Measurements from ENCODE around the gene NBAS. TPM values are rescaled to one million over a fixed set of nuclear protein-coding genes. Genes with fewer than 3 reads are reported as not detected.

NBAS gene
- total RNA-seq, 2 experiments from 2014 or later = 24.4 to 28.8 TPM

- ChIA-PET CTCF (ENCODE audit: unreplicated experiment) (no interaction called here), POLR2A (no interaction called here)
- peaks cover 7% of the 10 kb centered on the region for H3K4me1 ChIP-seq (ENCODE audit: insufficient read depth, low read length, poor library complexity, severe bottlenecking)
- H3K36me3 ChIP-seq (ENCODE audit: insufficient read depth, low read length) = no peaks in the 10 kb centered on the region
- BruUV-seq (replicated peaks) = no TSS peak
- no peaks in the 10 kb centered on the region for H4K20me1 ChIP-seq (ENCODE audit: insufficient read depth, low read length)
- no peak overlapping the region for H3K4me2 ChIP-seq (ENCODE audit: low read length)
- TF ChIP-seq EZH2phosphoT487 (IDR thresholded peaks at IDR 0.05; ENCODE audit: borderline replicate concordance, low read depth, low read length) (no peak), CTCF (conservative IDR thresholded peaks at IDR 0.05; ENCODE audit: low read length) (no peak)
- no peaks in the 10 kb centered on the region for H3K79me2 ChIP-seq (ENCODE audit: insufficient read depth, low read depth, low read length)
- H3K9me2 ChIP-seq (ENCODE audit: insufficient read depth, low read length) = no peaks in the 10 kb centered on the region
- H3K9me3 ChIP-seq (ENCODE audit: low read length) = no peaks in the 10 kb centered on the region
- no peak for DNase-seq (ENCODE audit: low spot score)
- no peak overlapping the region for H2AFZ ChIP-seq (ENCODE audit: low read length)
- H3K27ac ChIP-seq (ENCODE audit: low read depth, low read length, poor library complexity, severe bottlenecking) = no peak overlapping the region
- no peak overlapping the region for H3K4me3 ChIP-seq (ENCODE audit: low read depth, low read length, poor library complexity, severe bottlenecking)
- intact Hi-C loops (cut with micrococcal nuclease; ENCODE audit: unreplicated experiment) = no loop called here
Observed at GRCh38 chr2:15425712-15426111, 135.4 kb downstream of the NBAS start.

- Histone ChIP-seq H3K4me1 (ENCODE audit: insufficient read depth, low read length, poor library complexity, severe bottlenecking) (no peaks in the 10 kb centered on the region), H3K9me2 (ENCODE audit: insufficient read depth, low read length) (no peaks in the 10 kb centered on the region), H3K27ac (ENCODE audit: low read depth, low read length, poor library complexity, severe bottlenecking) (no peak overlapping the region), H2AFZ (ENCODE audit: low read length) (no peak overlapping the region), H3K4me2 (ENCODE audit: low read length) (no peak overlapping the region), H3K9me3 (ENCODE audit: low read length) (no peaks in the 10 kb centered on the region), H3K79me2 (ENCODE audit: insufficient read depth, low read depth, low read length) (no peaks in the 10 kb centered on the region), H4K20me1 (ENCODE audit: insufficient read depth, low read length) (no peaks in the 10 kb centered on the region), H3K36me3 (ENCODE audit: insufficient read depth, low read length) (no peaks in the 10 kb centered on the region), H3K4me3 (ENCODE audit: low read depth, low read length, poor library complexity, severe bottlenecking) (no peak overlapping the region)
- intact Hi-C loops (cut with micrococcal nuclease; ENCODE audit: unreplicated experiment) = no loop called here
- TF ChIP-seq EZH2phosphoT487 (IDR thresholded peaks at IDR 0.05; ENCODE audit: borderline replicate concordance, low read depth, low read length) (no peak), CTCF (conservative IDR thresholded peaks at IDR 0.05; ENCODE audit: low read length) (no peak)
- ChIA-PET CTCF (ENCODE audit: unreplicated experiment) (no interaction called here), POLR2A (interaction anchor here (1.0 kb wide), 1 partner anchor 14 kb away, joined by 3 read pairs; no protein-coding TSS in a partner anchor)
- no TSS peak for BruUV-seq (replicated peaks)
- no peak for DNase-seq (ENCODE audit: low spot score)
Observed at GRCh38 chr2:15421753-15422152, 139.4 kb downstream of the NBAS start.

- Histone ChIP-seq H3K4me1 (ENCODE audit: insufficient read depth, low read length, poor library complexity, severe bottlenecking) (no peaks in the 10 kb centered on the region), H3K4me2 (ENCODE audit: low read length) (no peak overlapping the region), H3K9me3 (ENCODE audit: low read length) (no peaks in the 10 kb centered on the region), H2AFZ (ENCODE audit: low read length) (no peak overlapping the region), H3K27ac (ENCODE audit: low read depth, low read length, poor library complexity, severe bottlenecking) (no peak overlapping the region), H3K9me2 (ENCODE audit: insufficient read depth, low read length) (no peaks in the 10 kb centered on the region), H3K4me3 (ENCODE audit: low read depth, low read length, poor library complexity, severe bottlenecking) (no peak overlapping the region), H4K20me1 (ENCODE audit: insufficient read depth, low read length) (no peaks in the 10 kb centered on the region), H3K36me3 (ENCODE audit: insufficient read depth, low read length) (no peaks in the 10 kb centered on the region), H3K79me2 (ENCODE audit: insufficient read depth, low read depth, low read length) (no peaks in the 10 kb centered on the region)
- intact Hi-C loops (cut with micrococcal nuclease; ENCODE audit: unreplicated experiment) = no loop called here
- DNase-seq (ENCODE audit: low spot score) = no peak
- ChIA-PET CTCF (ENCODE audit: unreplicated experiment) (no interaction called here), POLR2A (interaction anchor here (0.7 to 1.4 kb wide), 2 partner anchors 22 to 787 kb away, joined by 4 read pairs; no protein-coding TSS in a partner anchor)
- TF ChIP-seq CTCF (conservative IDR thresholded peaks at IDR 0.05; ENCODE audit: low read length) (no peak), EZH2phosphoT487 (IDR thresholded peaks at IDR 0.05; ENCODE audit: borderline replicate concordance, low read depth, low read length) (no peak)
- no TSS peak for BruUV-seq (replicated peaks)
Observed at GRCh38 chr2:15415748-15416147, 145.4 kb downstream of the NBAS start.

All from OCI-LY7 (cell line).